GM23338 (cell line): ENCODE results near the gene EIF4G3. TPM values are rescaled to one million over a fixed set of nuclear protein-coding genes. Genes with fewer than 3 reads are reported as not detected.

ENCODE experiments used
- ATAC-seq: fragments of 200-7000 bp; cut with Tn5 transposase; 3 replicates; pipeline ENCODE4 v1.9.1; 2020
- DNase-seq: peaks from one replicate; pipeline ENCODE4 v3.0.0-alpha.2; 2015; ENCODE audit warnings: low spot score
- H2AFZ ChIP-seq: fragments of 200-600 bp; sonication (generic); 2 replicates; pipeline ENCODE4 v1.8.0; 2016; ENCODE audit warnings: antibody characterized with exemption, mild to moderate bottlenecking, moderate library complexity
- H3F3A ChIP-seq: fragments of 200-600 bp; sonication (generic); replicated peaks from 2 replicates; pipeline ENCODE4 v1.8.0; 2017; ENCODE audit warnings: antibody characterized with exemption, mixed run types, low read depth
- H3K27ac ChIP-seq: fragments of 200-600 bp; sonication (generic); 2 replicates; pipeline ENCODE4 v1.6.1; 2016; ENCODE audit warnings: low read depth
- H3K27me3 ChIP-seq: fragments of 200-600 bp; sonication (generic); 2 replicates; pipeline ENCODE4 v1.8.0; 2016; ENCODE audit warnings: mild to moderate bottlenecking, mixed run types, moderate library complexity; ENCODE audit not compliant: insufficient read depth
- H3K36me3 ChIP-seq: fragments of 200-600 bp; sonication (generic); 2 replicates; pipeline ENCODE4 v1.8.0; 2016; ENCODE audit warnings: mild to moderate bottlenecking; ENCODE audit not compliant: insufficient read depth
- H3K4me1 ChIP-seq: fragments of 200-600 bp; sonication (generic); 2 replicates; pipeline ENCODE4 v1.8.0; 2016; ENCODE audit warnings: mild to moderate bottlenecking, moderate library complexity; ENCODE audit not compliant: insufficient read depth
- H3K4me2 ChIP-seq: fragments of 200-600 bp; sonication (generic); 2 replicates; pipeline ENCODE4 v1.7.1; 2017; ENCODE audit warnings: mixed run types
- H3K4me3 ChIP-seq: fragments of 200-600 bp; sonication (generic); 2 replicates; pipeline ENCODE4 v1.6.1; 2016; ENCODE audit warnings: mixed run types
- H3K79me2 ChIP-seq: fragments of 200-600 bp; sonication (generic); replicated peaks from 2 replicates; pipeline ENCODE4 v1.8.0; 2017; ENCODE audit warnings: mild to moderate bottlenecking; ENCODE audit not compliant: insufficient read depth
- H3K9me2 ChIP-seq: fragments of 200-600 bp; sonication (generic); 2 replicates; pipeline ENCODE4 v1.8.0; 2017; ENCODE audit not compliant: insufficient read depth
- H4K20me1 ChIP-seq: fragments of 200-600 bp; sonication (generic); replicated peaks from 2 replicates; pipeline ENCODE4 v1.8.0; 2017; ENCODE audit warnings: mild to moderate bottlenecking; ENCODE audit not compliant: insufficient read depth
- H3K27ac Mint-ChIP-seq: 2 replicates; pipeline ENCODE4 v1.8.0; 2020; ENCODE audit warnings: inconsistent platforms, mild to moderate bottlenecking, moderate library complexity, mixed read lengths
- H3K27me3 Mint-ChIP-seq: 3 replicates; pipeline ENCODE4 v1.8.0; 2022; ENCODE audit warnings: low read depth, mild to moderate bottlenecking, moderate library complexity, mixed read lengths, inconsistent platforms; ENCODE audit not compliant: insufficient read depth, poor library complexity
- H3K36me3 Mint-ChIP-seq: 3 replicates; pipeline ENCODE4 v1.8.0; 2021; ENCODE audit warnings: low read depth, mild to moderate bottlenecking, inconsistent platforms, moderate library complexity, mixed read lengths
- H3K4me1 Mint-ChIP-seq: 3 replicates; pipeline ENCODE4 v1.8.0; 2020; ENCODE audit warnings: mild to moderate bottlenecking, inconsistent platforms, mixed read lengths
- H3K4me3 Mint-ChIP-seq: 3 replicates; pipeline ENCODE4 v1.8.0; 2021; ENCODE audit warnings: moderate library complexity, mild to moderate bottlenecking, inconsistent platforms, mixed read lengths
- H3K9me3 Mint-ChIP-seq: 3 replicates; pipeline ENCODE4 v1.8.0; 2020; ENCODE audit warnings: moderate library complexity, mild to moderate bottlenecking, inconsistent platforms, mixed read lengths
- NANOG ChIP-seq: IDR thresholded peaks from 2 replicates; pipeline ENCODE4 v1.6.1; 2016; ENCODE audit warnings: antibody characterized with exemption, borderline replicate concordance
- POLR2AphosphoS5 ChIP-seq: IDR thresholded peaks from 2 replicates; pipeline ENCODE4 v1.6.1; 2016; ENCODE audit warnings: antibody characterized with exemption, low read depth
- STAT1 ChIP-seq: IDR thresholded peaks from one replicate; pipeline ENCODE4 v1.6.1; 2016; ENCODE audit warnings: antibody characterized with exemption; ENCODE audit not compliant: unreplicated experiment
- ZNF114 ChIP-seq: fragments of 250-450 bp; sonication (Bioruptor Pico); IDR thresholded peaks from 2 replicates; pipeline ENCODE4 v1.5.0; 2020; ENCODE audit warnings: mild to moderate bottlenecking, moderate library complexity
- ZNF331 ChIP-seq: fragments of 250-450 bp; sonication (Bioruptor Pico); IDR thresholded peaks from 2 replicates; pipeline ENCODE4 v1.5.0; 2020; ENCODE audit warnings: low read depth, mild to moderate bottlenecking, moderate library complexity
- polyA plus RNA-seq: library from polyadenylated mRNA; unstranded; fragments of >200 nt; fragmentation: Nextera tagmentation; extraction: Ambion mirVana; gene quantifications from 2 replicates; pipeline ENCODE4 v1.2.1, GENCODE V29; 2016
- total RNA-seq: library from RNA; depleted of rRNA; stranded (reverse); fragments of >200 nt; shearing (Covaris generic); gene quantifications from 2 replicates; pipeline ENCODE4 v1.2.3, GENCODE V29; 2014
- TF ChIP-seq, protein P1 (sequence below): fragments of 250-450 bp; sonication (Bioruptor Pico); IDR thresholded peaks from 2 replicates; pipeline ENCODE4 v1.5.0; 2020; ENCODE audit warnings: mild to moderate bottlenecking, moderate library complexity
- TF ChIP-seq, protein P2 (sequence below): IDR thresholded peaks from 2 replicates; pipeline ENCODE4 v1.6.1; 2016; ENCODE audit warnings: antibody characterized with exemption

EIF4G3 gene
- total and polyA plus RNA-seq, 2 experiments from 2014 or later, result 37.9 to 68.1 TPM

DNA sequence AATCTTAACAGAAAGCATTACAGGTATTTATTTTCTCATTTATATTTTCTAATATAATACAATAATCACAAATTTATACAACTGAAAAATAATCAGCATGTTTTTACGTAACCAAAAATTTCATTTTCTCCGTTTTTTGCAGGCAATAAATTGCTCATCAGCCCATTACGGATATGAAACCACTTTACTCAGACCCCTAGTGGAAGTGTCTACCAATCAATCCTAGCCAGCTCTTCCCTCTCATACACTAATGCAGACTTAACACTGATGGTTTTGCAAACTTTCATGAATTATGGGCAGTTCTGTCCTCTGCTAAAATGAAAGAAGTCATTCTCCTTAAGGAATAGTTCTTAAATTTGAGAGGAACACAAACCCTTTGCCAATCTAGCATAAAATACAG lies 124.7 kb downstream of the EIF4G3 start (continued):
- TF ChIP-seq, protein P1, sequence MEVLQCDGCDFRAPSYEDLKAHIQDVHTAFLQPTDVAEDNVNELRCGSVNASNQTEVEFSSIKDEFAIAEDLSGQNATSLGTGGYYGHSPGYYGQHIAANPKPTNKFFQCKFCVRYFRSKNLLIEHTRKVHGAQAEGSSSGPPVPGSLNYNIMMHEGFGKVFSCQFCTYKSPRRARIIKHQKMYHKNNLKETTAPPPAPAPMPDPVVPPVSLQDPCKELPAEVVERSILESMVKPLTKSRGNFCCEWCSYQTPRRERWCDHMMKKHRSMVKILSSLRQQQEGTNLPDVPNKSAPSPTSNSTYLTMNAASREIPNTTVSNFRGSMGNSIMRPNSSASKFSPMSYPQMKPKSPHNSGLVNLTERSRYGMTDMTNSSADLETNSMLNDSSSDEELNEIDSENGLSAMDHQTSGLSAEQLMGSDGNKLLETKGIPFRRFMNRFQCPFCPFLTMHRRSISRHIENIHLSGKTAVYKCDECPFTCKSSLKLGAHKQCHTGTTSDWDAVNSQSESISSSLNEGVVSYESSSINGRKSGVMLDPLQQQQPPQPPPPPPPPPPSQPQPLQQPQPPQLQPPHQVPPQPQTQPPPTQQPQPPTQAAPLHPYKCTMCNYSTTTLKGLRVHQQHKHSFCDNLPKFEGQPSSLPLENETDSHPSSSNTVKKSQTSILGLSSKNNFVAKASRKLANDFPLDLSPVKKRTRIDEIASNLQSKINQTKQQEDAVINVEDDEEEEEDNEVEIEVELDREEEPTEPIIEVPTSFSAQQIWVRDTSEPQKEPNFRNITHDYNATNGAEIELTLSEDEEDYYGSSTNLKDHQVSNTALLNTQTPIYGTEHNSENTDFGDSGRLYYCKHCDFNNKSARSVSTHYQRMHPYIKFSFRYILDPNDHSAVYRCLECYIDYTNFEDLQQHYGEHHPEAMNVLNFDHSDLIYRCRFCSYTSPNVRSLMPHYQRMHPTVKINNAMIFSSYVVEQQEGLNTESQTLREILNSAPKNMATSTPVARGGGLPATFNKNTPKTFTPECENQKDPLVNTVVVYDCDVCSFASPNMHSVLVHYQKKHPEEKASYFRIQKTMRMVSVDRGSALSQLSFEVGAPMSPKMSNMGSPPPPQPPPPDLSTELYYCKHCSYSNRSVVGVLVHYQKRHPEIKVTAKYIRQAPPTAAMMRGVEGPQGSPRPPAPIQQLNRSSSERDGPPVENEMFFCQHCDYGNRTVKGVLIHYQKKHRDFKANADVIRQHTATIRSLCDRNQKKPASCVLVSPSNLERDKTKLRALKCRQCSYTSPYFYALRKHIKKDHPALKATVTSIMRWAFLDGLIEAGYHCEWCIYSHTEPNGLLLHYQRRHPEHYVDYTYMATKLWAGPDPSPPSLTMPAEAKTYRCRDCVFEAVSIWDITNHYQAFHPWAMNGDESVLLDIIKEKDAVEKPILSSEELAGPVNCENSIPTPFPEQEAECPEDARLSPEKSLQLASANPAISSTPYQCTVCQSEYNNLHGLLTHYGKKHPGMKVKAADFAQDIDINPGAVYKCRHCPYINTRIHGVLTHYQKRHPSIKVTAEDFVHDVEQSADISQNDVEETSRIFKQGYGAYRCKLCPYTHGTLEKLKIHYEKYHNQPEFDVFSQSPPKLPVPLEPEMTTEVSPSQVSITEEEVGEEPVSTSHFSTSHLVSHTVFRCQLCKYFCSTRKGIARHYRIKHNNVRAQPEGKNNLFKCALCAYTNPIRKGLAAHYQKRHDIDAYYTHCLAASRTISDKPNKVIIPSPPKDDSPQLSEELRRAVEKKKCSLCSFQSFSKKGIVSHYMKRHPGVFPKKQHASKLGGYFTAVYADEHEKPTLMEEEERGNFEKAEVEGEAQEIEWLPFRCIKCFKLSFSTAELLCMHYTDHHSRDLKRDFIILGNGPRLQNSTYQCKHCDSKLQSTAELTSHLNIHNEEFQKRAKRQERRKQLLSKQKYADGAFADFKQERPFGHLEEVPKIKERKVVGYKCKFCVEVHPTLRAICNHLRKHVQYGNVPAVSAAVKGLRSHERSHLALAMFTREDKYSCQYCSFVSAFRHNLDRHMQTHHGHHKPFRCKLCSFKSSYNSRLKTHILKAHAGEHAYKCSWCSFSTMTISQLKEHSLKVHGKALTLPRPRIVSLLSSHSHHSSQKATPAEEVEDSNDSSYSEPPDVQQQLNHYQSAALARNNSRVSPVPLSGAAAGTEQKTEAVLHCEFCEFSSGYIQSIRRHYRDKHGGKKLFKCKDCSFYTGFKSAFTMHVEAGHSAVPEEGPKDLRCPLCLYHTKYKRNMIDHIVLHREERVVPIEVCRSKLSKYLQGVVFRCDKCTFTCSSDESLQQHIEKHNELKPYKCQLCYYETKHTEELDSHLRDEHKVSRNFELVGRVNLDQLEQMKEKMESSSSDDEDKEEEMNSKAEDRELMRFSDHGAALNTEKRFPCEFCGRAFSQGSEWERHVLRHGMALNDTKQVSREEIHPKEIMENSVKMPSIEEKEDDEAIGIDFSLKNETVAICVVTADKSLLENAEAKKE (CRISPR knock-in tag), result no peak

DNA sequence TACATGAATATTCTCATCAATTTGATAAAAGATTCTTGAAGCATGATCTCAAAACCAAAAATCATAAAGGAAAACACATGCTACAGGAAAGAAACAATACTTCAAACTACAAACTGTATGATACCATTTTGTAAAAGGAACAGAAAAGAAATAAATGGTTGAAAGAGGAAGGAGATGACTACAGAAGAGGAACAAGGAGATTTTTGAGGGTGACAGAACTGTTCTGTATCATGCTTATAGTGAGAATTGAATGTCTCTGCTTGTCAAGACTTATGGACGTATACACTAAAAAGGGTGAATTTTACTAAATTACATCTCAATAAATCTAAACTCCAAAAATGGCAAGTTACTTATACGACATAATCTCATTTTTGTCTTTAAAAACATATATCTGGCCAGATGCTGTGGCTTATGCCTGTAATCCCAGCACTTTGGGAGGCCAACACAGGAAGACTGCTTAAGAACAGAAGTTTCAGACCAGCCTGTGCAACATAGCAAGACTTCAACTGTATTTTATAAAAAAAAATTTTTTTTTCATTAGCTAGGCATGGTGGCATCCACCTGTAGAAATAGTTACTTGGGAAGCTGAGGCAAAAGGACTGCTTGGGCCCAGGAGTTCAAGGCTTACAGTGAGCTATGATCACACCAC lies 125.4 kb downstream of the EIF4G3 start:
- Mint-ChIP-seq H3K27me3 (no peaks in the 10 kb centered on the region), H3K27ac (no peak overlapping the region), H3K4me1 (0 out of 3 replicates have a peak, but pooled peaks cover 8% of the 10 kb centered on the region), H3K36me3 (peaks cover 29% of the 10 kb centered on the region), H3K9me3 (peaks cover 6% of the 10 kb centered on the region), H3K4me3 (no peak overlapping the region)
- no peak for DNase-seq
- ATAC-seq, result no peak
- H3K36me3 ChIP-seq, result no peaks in the 10 kb centered on the region; the same call in 1 of the 2 replicates
- no peak overlapping the region for H3K4me2 ChIP-seq
- H3K27me3 ChIP-seq, result no peaks in the 10 kb centered on the region
- H3K4me1 ChIP-seq, result no peaks in the 10 kb centered on the region
- no peak overlapping the region for H2AFZ ChIP-seq
- no peak overlapping the region for H3K27ac ChIP-seq
- H3K9me2 ChIP-seq, result no peaks in the 10 kb centered on the region
- H3K79me2 ChIP-seq, result peaks cover 43% of the 10 kb centered on the region
- no peak overlapping the region for H3K4me3 ChIP-seq
- H3F3A ChIP-seq, result no peaks in the 10 kb centered on the region
- 0 out of 2 replicates have a peak, but pooled peaks cover 2% of the 10 kb centered on the region for H4K20me1 ChIP-seq
- TF ChIP-seq NANOG (no peak), ZNF331 (CRISPR knock-in tag) (no peak), ZNF114 (CRISPR knock-in tag) (no peak), POLR2AphosphoS5 (no peak), STAT1 (no peak)
- TF ChIP-seq, protein P1 (CRISPR knock-in tag), result no peak
- TF ChIP-seq, protein P2, sequence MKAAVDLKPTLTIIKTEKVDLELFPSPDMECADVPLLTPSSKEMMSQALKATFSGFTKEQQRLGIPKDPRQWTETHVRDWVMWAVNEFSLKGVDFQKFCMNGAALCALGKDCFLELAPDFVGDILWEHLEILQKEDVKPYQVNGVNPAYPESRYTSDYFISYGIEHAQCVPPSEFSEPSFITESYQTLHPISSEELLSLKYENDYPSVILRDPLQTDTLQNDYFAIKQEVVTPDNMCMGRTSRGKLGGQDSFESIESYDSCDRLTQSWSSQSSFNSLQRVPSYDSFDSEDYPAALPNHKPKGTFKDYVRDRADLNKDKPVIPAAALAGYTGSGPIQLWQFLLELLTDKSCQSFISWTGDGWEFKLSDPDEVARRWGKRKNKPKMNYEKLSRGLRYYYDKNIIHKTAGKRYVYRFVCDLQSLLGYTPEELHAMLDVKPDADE, result no peak
